IMR-90 (cell line): ENCODE measurements around the gene PCDHA8.

Experiments used
- CTCF ChIP-seq: conservative IDR thresholded peaks from 2 replicates; pipeline ENCODE4 v1.5.1; 2012; ENCODE audit warnings: mild to moderate bottlenecking, low read depth, low read length, improper control_type of control experiment
- MAFK ChIP-seq: IDR thresholded peaks from 2 replicates; pipeline ENCODE4 v1.6.1; 2012; ENCODE audit warnings: low read depth, low read length, improper control_type of control experiment
- RAD21 ChIP-seq: IDR thresholded peaks from 2 replicates; pipeline ENCODE4 v1.6.1; 2012; ENCODE audit warnings: low read length, improper control_type of control experiment

GRCh38 chr5:140833993-140834392, 7.0 kb upstream of the PCDHA8 start, which contains the start of gene PCDHA7:
- TF ChIP-seq RAD21 (no peak), MAFK (no peak), CTCF (peak; percentile 15; the same call in 1 of the 2 replicates)
